NB4 (cell line): ENCODE data around the gene RFXAP.

ENCODE experiments used
- CTCF ChIP-seq: IDR thresholded peaks from one replicate; pipeline ENCODE4 v1.5.1; 2012; ENCODE audit warnings: low read depth, low read length
- POLR2A ChIP-seq: IDR thresholded peaks from 2 replicates; pipeline ENCODE4 v1.6.1; 2011; ENCODE audit warnings: mild to moderate bottlenecking; ENCODE audit not compliant: insufficient read length; ENCODE audit errors: extremely low read depth

GRCh38 chr13:36840718-36841250, 21.8 kb downstream of the RFXAP start:
- no peak for TF ChIP-seq CTCF
- no peak for TF ChIP-seq POLR2A
